Mesodermal cell (in vitro differentiated cells): ENCODE data around the gene TMA16.
A peak's percentile ranks its signal among the peaks of the same experiment; 100 is the strongest.
"Not testable (repeated sequence)": the region's sequence is repeated elsewhere in the genome, so short reads cannot be mapped to it uniquely, and the experiment has no call there.

Experiments used
- H3K27ac ChIP-seq: 2 replicates; pipeline ENCODE4 v1.7.0; 2013; ENCODE audit warnings: mild to moderate bottlenecking, low read depth, low read length, moderate library complexity; ENCODE audit not compliant: severe bottlenecking
- H3K36me3 ChIP-seq: 2 replicates; pipeline ENCODE4 v1.7.1; 2013; ENCODE audit warnings: mild to moderate bottlenecking, low read length, moderate library complexity; ENCODE audit not compliant: control insufficient read depth, insufficient read depth
- H3K4me1 ChIP-seq: one replicate; pipeline ENCODE4 v1.7.1; 2013; ENCODE audit warnings: mild to moderate bottlenecking, low read length; ENCODE audit not compliant: insufficient read depth, control insufficient read depth, poor library complexity, severe bottlenecking
- H3K4me3 ChIP-seq: 2 replicates; pipeline ENCODE4 v1.7.0; 2013; ENCODE audit warnings: low read length, control low read depth, mild to moderate bottlenecking; ENCODE audit not compliant: insufficient read depth, poor library complexity, severe bottlenecking; ENCODE audit errors: extremely low read depth
- H3K9me3 ChIP-seq: 2 replicates; pipeline ENCODE4 v1.7.1; 2013; ENCODE audit warnings: mild to moderate bottlenecking, low read length, moderate library complexity; ENCODE audit not compliant: control insufficient read depth
- WGBS, 2 experiments: methylation state at CpG; one replicate each; pipeline ENCODE4 v1.1.5; 2013; ENCODE audit warnings: missing lambda C conversion rate in 2 of 2; ENCODE audit not compliant: insufficient coverage in 2 of 2; 5-methylcytosine and 5-hydroxymethylcytosine counted together

TMA16 gene

GRCh38 chr4:163515198-163515597 lies 20.7 kb downstream of the TMA16 start:
- 80 to 98% methylated on average over 1 to 6 of the region's 8 CpGs for WGBS, 2 experiments

DNA sequence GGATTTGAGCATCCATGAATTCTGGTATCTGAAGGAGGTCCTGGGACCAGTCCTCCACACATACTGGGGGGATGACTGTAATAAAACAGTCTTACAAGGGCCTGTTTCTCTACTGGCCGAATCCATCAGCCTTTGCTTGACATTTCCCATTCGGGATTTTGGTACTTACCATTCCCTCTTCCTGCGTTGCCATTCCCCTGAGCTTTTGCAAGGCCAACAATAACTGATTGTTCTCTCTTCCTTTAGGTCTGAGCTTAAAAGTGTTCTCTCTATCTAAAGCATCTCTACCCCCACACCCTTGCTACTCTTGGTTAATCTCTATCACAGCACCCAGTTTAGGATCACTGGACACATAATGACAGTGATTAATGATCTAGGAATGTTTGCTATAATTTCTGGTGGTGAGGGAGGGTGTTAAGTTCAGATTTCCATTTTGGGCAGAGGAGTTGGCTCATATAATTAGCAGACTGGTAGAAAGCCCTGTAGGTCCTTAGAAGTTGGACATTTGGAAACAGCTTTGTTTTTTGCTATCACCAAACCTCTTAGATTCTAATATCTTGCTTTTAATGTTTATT lies 29.4 kb downstream of the TMA16 start:
- Histone ChIP-seq H3K36me3 (peaks cover 48% of the 10 kb centered on the region), H3K4me3 (no peak overlapping the region), H3K9me3 (no peaks in the 10 kb centered on the region), H3K4me1 (peaks cover 15% of the 10 kb centered on the region), H3K27ac (peak overlapping the region; percentile 44)
- WGBS, 2 experiments = 77 to 78% methylated on average over 3 of the region's 3 CpGs

More at GRCh38 chr4:163515198-163515597, 20.7 kb downstream of the TMA16 start:
- no peak overlapping the region for H3K4me3 ChIP-seq
- H3K4me1 ChIP-seq = peaks cover 17% of the 10 kb centered on the region
- no peak overlapping the region for H3K27ac ChIP-seq
- peaks cover 50% of the 10 kb centered on the region for H3K36me3 ChIP-seq
- H3K9me3 ChIP-seq = no peaks in the 10 kb centered on the region

DNA sequence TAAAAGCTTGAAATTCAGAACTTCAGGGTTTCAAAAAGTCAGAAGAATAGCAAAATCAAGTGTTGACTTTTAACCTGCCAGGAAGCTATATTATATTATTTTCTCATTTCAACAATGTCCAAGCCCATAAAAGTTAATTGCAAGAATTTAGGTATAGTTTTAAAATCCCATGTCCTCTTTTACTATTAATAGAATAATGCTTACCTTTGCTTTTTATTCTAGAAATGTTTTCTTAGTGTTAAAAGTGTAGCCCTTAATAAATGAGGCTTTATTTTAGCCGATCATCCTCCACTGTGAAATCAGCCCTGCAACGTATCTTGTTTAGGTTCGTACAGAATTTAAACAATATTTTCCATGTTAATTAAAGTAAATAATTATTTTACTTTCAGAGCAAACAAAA lies 31.5 kb downstream of the TMA16 start:
- Histone ChIP-seq H3K9me3 (no peaks in the 10 kb centered on the region), H3K4me3 (no peak overlapping the region), H3K36me3 (peaks cover 50% of the 10 kb centered on the region), H3K27ac (no peak overlapping the region), H3K4me1 (peaks cover 15% of the 10 kb centered on the region)
- WGBS, 2 experiments = no CpG with 5 or more reads among the region's 3 CpGs

GRCh38 chr4:163527172-163527571 lies 32.7 kb downstream of the TMA16 start:
- 100% methylated on average over 2 of the region's 2 CpGs; no CpG with 5 or more reads in 1 of the 2 experiments for WGBS, 2 experiments
- Histone ChIP-seq H3K9me3 (no peaks in the 10 kb centered on the region), H3K4me3 (no peak overlapping the region), H3K27ac (no peak overlapping the region), H3K4me1 (peaks cover 15% of the 10 kb centered on the region), H3K36me3 (peaks cover 45% of the 10 kb centered on the region)

DNA sequence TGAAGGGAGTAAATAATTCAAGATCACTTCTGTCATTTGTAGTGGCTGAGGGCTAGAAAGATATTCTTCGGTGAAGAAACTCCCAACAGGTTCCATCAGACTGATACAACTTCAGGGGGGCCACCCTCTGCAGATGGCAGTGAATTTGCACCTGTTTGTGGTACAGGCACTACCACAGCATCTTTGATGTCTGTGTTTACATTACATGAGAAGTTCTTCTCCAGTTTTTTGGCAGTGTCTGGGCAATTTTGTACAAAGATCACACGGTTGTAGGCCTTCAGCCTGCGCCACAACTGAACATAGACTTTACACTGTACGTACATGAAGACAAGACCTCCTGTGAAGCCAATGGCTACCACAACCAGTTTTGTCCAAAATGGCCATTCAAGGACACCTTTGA lies 34.2 kb downstream of the TMA16 start:
- no peak overlapping the region for H3K4me3 ChIP-seq
- WGBS, 2 experiments = 100% methylated on average over 2 to 4 of the region's 4 CpGs
- peaks cover 7% of the 10 kb centered on the region for H3K4me1 ChIP-seq
- H3K36me3 ChIP-seq = peaks cover 42% of the 10 kb centered on the region
- no peak overlapping the region for H3K27ac ChIP-seq
- no peaks in the 10 kb centered on the region for H3K9me3 ChIP-seq

DNA sequence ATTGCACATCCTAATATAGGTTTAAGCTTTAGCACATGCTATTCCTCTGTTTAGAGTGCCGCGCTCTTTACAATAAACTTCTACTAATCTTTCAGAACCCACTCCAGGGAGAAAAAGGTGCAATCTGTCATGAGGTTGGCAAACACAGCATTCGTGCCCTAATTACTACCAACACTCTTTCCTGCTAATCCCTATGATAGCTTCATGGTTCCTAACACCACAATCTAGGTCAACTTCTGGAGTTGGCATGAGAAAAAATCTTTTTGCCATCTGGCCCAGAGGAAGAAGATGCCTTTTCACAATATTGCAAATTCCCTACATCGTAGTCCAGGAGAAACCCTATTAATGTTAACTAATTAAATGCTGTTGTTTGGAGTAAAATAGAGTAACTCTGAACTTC lies 39.6 kb downstream of the TMA16 start:
- Histone ChIP-seq H3K27ac (no peak overlapping the region), H3K9me3 (no peaks in the 10 kb centered on the region), H3K4me1 (no peaks in the 10 kb centered on the region), H3K4me3 (no peak overlapping the region), H3K36me3 (peaks cover 18% of the 10 kb centered on the region)
- WGBS, 2 experiments = 88 to 100% methylated on average over 2 to 3 of the region's 4 CpGs

- H3K27ac ChIP-seq = no peak overlapping the region
- WGBS, 2 experiments = 100% methylated on average over 1 of the region's 1 CpG; no CpG with 5 or more reads in 1 of the 2 experiments
- H3K4me3 ChIP-seq = no peak overlapping the region
- H3K36me3 ChIP-seq = peaks cover 12% of the 10 kb centered on the region
- H3K4me1 ChIP-seq = peaks cover under 1% of the 10 kb centered on the region
- no peaks in the 10 kb centered on the region for H3K9me3 ChIP-seq
Observed at GRCh38 chr4:163535657-163536056, 41.2 kb downstream of the TMA16 start.

- H3K36me3 ChIP-seq = peaks cover 11% of the 10 kb centered on the region
- peaks cover 5% of the 10 kb centered on the region for H3K4me1 ChIP-seq
- H3K4me3 ChIP-seq = no peak overlapping the region
- no peak overlapping the region for H3K27ac ChIP-seq
- 85 to 100% methylated on average over 1 to 2 of the region's 2 CpGs for whole genome bisulfite sequencing, 2 experiments
- no peaks in the 10 kb centered on the region for H3K9me3 ChIP-seq
Observed at GRCh38 chr4:163536091-163536490, 41.6 kb downstream of the TMA16 start.

- no peak overlapping the region for H3K27ac ChIP-seq
- H3K36me3 ChIP-seq = peaks cover 7% of the 10 kb centered on the region
- 100% methylated on average over 3 of the region's 3 CpGs; no CpG with 5 or more reads in 1 of the 2 experiments for WGBS, 2 experiments
- H3K9me3 ChIP-seq = no peaks in the 10 kb centered on the region
- peaks cover 15% of the 10 kb centered on the region for H3K4me1 ChIP-seq
- no peak overlapping the region for H3K4me3 ChIP-seq
Observed at GRCh38 chr4:163537114-163537513, 42.6 kb downstream of the TMA16 start.

- peaks cover 20% of the 10 kb centered on the region for H3K4me1 ChIP-seq
- WGBS, 2 experiments = 75 to 80% methylated on average over 1 of the region's 4 CpGs
- not testable (repeated sequence) for H3K36me3 ChIP-seq, H3K4me3 ChIP-seq, H3K9me3 ChIP-seq, H3K27ac ChIP-seq
Observed at GRCh38 chr4:163538820-163539219, 44.3 kb downstream of the TMA16 start.

- no peaks in the 10 kb centered on the region for H3K9me3 ChIP-seq
- whole genome bisulfite sequencing, 2 experiments = 89 to 97% methylated on average over 5 of the region's 5 CpGs
- no peaks in the 10 kb centered on the region for H3K36me3 ChIP-seq
- H3K4me3 ChIP-seq = no peak overlapping the region
- peak overlapping the region; percentile 47 for H3K27ac ChIP-seq
- H3K4me1 ChIP-seq = peaks cover 20% of the 10 kb centered on the region
Observed at GRCh38 chr4:163540448-163540847, 46.0 kb downstream of the TMA16 start.
